IMR-90 (cell line): ENCODE results near the gene SCARB1. TPM values are rescaled to one million over a fixed set of nuclear protein-coding genes. Genes with fewer than 3 reads are reported as not detected.

ENCODE experiments used
- ATAC-seq: fragments of 200-7000 bp; cut with Tn5 transposase; 2 replicates; pipeline ENCODE4 v1.9.1; 2020; ENCODE audit warnings: low read depth, mild to moderate bottlenecking, moderate library complexity
- BruUV-seq: library from RNA; stranded (reverse); fragments of 400-500 nt; replicated peaks from 2 replicates; lab custom pipeline; 2021; lab: Mats Ljungman, UMichigan
- CTCF ChIA-PET: fragments of 300-600 bp; formaldehyde crosslinking; extraction: SDS; loops from one replicate; lab custom pipeline; 2021; ENCODE audit warnings: antibody characterized with exemption; lab: Yijun Ruan, JAX
- POLR2A ChIA-PET: fragments of 300-600 bp; sonication (Branson Sonifier 250); formaldehyde crosslinking; loops from one replicate; lab custom pipeline; 2022; ENCODE audit warnings: antibody characterized with exemption; ENCODE audit not compliant: unreplicated experiment; lab: Charles Lee
- DNase-seq: peaks from one replicate; pipeline ENCODE4 v3.0.0; 2013
- H2AFZ ChIP-seq: replicated peaks from 2 replicates; pipeline ENCODE3; 2013; ENCODE audit warnings: low read length, mild to moderate bottlenecking; ENCODE audit not compliant: poor library complexity
- H2AK5ac ChIP-seq: 2 replicates; pipeline ENCODE4 v1.6.1; 2013; ENCODE audit warnings: low read depth, low read length, inconsistent platforms
- H2AK9ac ChIP-seq: replicated peaks from 2 replicates; pipeline ENCODE3; 2013; ENCODE audit warnings: mild to moderate bottlenecking, low read depth, low read length, moderate library complexity; ENCODE audit not compliant: poor library complexity
- H2BK120ac ChIP-seq: 2 replicates; pipeline ENCODE4 v1.6.1; 2013; ENCODE audit warnings: low read depth, low read length, inconsistent platforms
- H2BK15ac ChIP-seq: 3 replicates; pipeline ENCODE4 v1.6.1; 2013; ENCODE audit warnings: low read depth, low read length, inconsistent platforms
- H2BK20ac ChIP-seq: 2 replicates; pipeline ENCODE4 v1.6.1; 2013; ENCODE audit warnings: low read depth, mild to moderate bottlenecking, inconsistent platforms, low read length, moderate library complexity
- H2BK5ac ChIP-seq: 2 replicates; pipeline ENCODE4 v1.6.1; 2013; ENCODE audit warnings: mild to moderate bottlenecking, low read depth, low read length, inconsistent platforms; ENCODE audit not compliant: poor library complexity, severe bottlenecking
- H3K14ac ChIP-seq: replicated peaks from 2 replicates; pipeline ENCODE4 v1.6.1; 2013; ENCODE audit warnings: low read depth, low read length, inconsistent platforms
- H3K18ac ChIP-seq: 2 replicates; pipeline ENCODE4 v1.6.1; 2013; ENCODE audit warnings: low read depth, low read length, control low read depth
- H3K23ac ChIP-seq: 2 replicates; pipeline ENCODE4 v1.6.1; 2013; ENCODE audit warnings: low read depth, low read length, inconsistent platforms
- H3K27ac ChIP-seq: 2 replicates; pipeline ENCODE4 v1.5.1; 2013; ENCODE audit warnings: mild to moderate bottlenecking, control low read depth, low read length; ENCODE audit not compliant: insufficient read depth
- H3K27me3 ChIP-seq: 2 replicates; pipeline ENCODE4 v1.6.1; 2013; ENCODE audit warnings: low read length; ENCODE audit not compliant: control insufficient read depth, insufficient read depth
- H3K36me3 ChIP-seq: 2 replicates; pipeline ENCODE4 v1.6.1; 2013; ENCODE audit warnings: low read length, mixed read lengths; ENCODE audit not compliant: control insufficient read depth, insufficient read depth
- H3K4ac ChIP-seq: 2 replicates; pipeline ENCODE4 v1.6.1; 2013; ENCODE audit warnings: low read depth, low read length, inconsistent platforms
- H3K4me1 ChIP-seq: 2 replicates; pipeline ENCODE4 v1.6.1; 2013; ENCODE audit warnings: low read length, mixed read lengths; ENCODE audit not compliant: control insufficient read depth, insufficient read depth
- H3K4me2 ChIP-seq: 2 replicates; pipeline ENCODE4 v1.6.1; 2013; ENCODE audit warnings: low read depth, mild to moderate bottlenecking, control low read depth, low read length, moderate library complexity
- H3K4me3 ChIP-seq: 2 replicates; pipeline ENCODE4 v1.5.1; 2013; ENCODE audit warnings: low read depth, mild to moderate bottlenecking, control low read depth, low read length, moderate library complexity; ENCODE audit not compliant: insufficient read depth
- H3K56ac ChIP-seq: 2 replicates; pipeline ENCODE4 v1.6.1; 2013; ENCODE audit warnings: low read length, inconsistent platforms; ENCODE audit not compliant: insufficient read depth; ENCODE audit errors: extremely low read depth
- H3K79me1 ChIP-seq, 2 experiments: 2 replicates each; pipeline ENCODE4 v1.6.1; 2013; ENCODE audit warnings: low read length in 2 of 2, inconsistent platforms in 1 of 2, low read depth in 1 of 2
- H3K9ac ChIP-seq: 2 replicates; pipeline ENCODE4 v1.6.1; 2013; ENCODE audit warnings: low read depth, low read length, control low read depth
- H3K9me1 ChIP-seq: 2 replicates; pipeline ENCODE4 v1.6.1; 2013; ENCODE audit warnings: low read length, inconsistent platforms; ENCODE audit not compliant: insufficient read depth
- H3K9me3 ChIP-seq: 2 replicates; pipeline ENCODE4 v1.6.1; 2013; ENCODE audit warnings: low read length; ENCODE audit not compliant: control insufficient read depth, insufficient read depth
- H4K20me1 ChIP-seq: 2 replicates; pipeline ENCODE4 v1.6.1; 2013; ENCODE audit warnings: low read length, inconsistent platforms; ENCODE audit not compliant: insufficient read depth
- H4K5ac ChIP-seq: 2 replicates; pipeline ENCODE4 v1.6.1; 2013; ENCODE audit warnings: mild to moderate bottlenecking, low read depth, low read length, control low read depth
- H4K8ac ChIP-seq, 2 experiments: 2 replicates each; pipeline ENCODE4 v1.6.1; 2013; ENCODE audit warnings: low read depth in 2 of 2, low read length in 2 of 2, control low read depth in 1 of 2, inconsistent platforms in 1 of 2
- H4K91ac ChIP-seq: 2 replicates; pipeline ENCODE4 v1.6.1; 2013; ENCODE audit warnings: low read depth, low read length, inconsistent platforms; ENCODE audit not compliant: insufficient read depth
- BHLHE40 ChIP-seq: fragments of 150-350 bp; IDR thresholded peaks from 2 replicates; pipeline ENCODE4 v1.6.1; 2016; ENCODE audit warnings: mild to moderate bottlenecking, low read depth, low read length
- CEBPB ChIP-seq: IDR thresholded peaks from 2 replicates; pipeline ENCODE4 v1.6.1; 2012; ENCODE audit warnings: low read depth, low read length, improper control_type of control experiment
- CHD1 ChIP-seq: IDR thresholded peaks from 2 replicates; pipeline ENCODE4 v1.6.1; 2012; ENCODE audit warnings: low read depth, low read length, improper control_type of control experiment
- ELK1 ChIP-seq: fragments of 150-350 bp; IDR thresholded peaks from 2 replicates; pipeline ENCODE4 v1.6.1; 2016; ENCODE audit warnings: low read depth, mild to moderate bottlenecking, low read length, moderate library complexity, borderline replicate concordance
- FOS ChIP-seq: fragments of 150-350 bp; IDR thresholded peaks from 2 replicates; pipeline ENCODE4 v1.6.1; 2016; ENCODE audit warnings: low read depth, low read length
- MAFK ChIP-seq: IDR thresholded peaks from 2 replicates; pipeline ENCODE4 v1.6.1; 2012; ENCODE audit warnings: low read depth, low read length, improper control_type of control experiment
- NFE2L2 ChIP-seq: fragments of 150-350 bp; IDR thresholded peaks from 2 replicates; pipeline ENCODE4 v1.6.1; 2016; ENCODE audit warnings: low read depth, mild to moderate bottlenecking, low read length
- RCOR1 ChIP-seq: IDR thresholded peaks from 2 replicates; pipeline ENCODE4 v1.6.1; 2012; ENCODE audit warnings: mild to moderate bottlenecking, low read length, improper control_type of control experiment; ENCODE audit not compliant: insufficient replicate concordance
- SMC3 ChIP-seq: fragments of 150-350 bp; IDR thresholded peaks from 2 replicates; pipeline ENCODE4 v1.6.1; 2016; ENCODE audit warnings: low read depth, mild to moderate bottlenecking, antibody characterized with exemption, low read length, moderate library complexity
- USF2 ChIP-seq: fragments of 150-350 bp; IDR thresholded peaks from 2 replicates; pipeline ENCODE4 v1.6.1; 2017; ENCODE audit warnings: mild to moderate bottlenecking, antibody characterized with exemption, low read length, low read depth
- WGBS, 2 experiments: methylation state at CpG; one replicate each; pipeline versions ENCODE4 v1.1.5 to v1.1.7; 2013; ENCODE audit warnings: missing lambda C conversion rate in 2 of 2; ENCODE audit not compliant: insufficient read length in 1 of 2; ENCODE audit errors: extremely low coverage in 2 of 2; 5-methylcytosine and 5-hydroxymethylcytosine counted together
- dilution Hi-C: fragments of 300-500 bp; cut with HindIII; formaldehyde crosslinking; loops from one replicate; pipeline ENCODE4 v1.14.3; 2018; ENCODE audit warnings: low sequenced_read_pairs; ENCODE audit not compliant: unreplicated experiment
- in situ Hi-C: fragments of 300-500 bp; cut with MboI; formaldehyde crosslinking; loops from 3 replicates; pipeline ENCODE4 v1.14.3; 2019; ENCODE audit warnings: low sequenced_read_pairs, inconsistent platforms, mixed read lengths
- intact Hi-C: fragments of 100-400 bp; cut with micrococcal nuclease; formaldehyde crosslinking; loops from 2 replicates; pipeline ENCODE4 v1.10.0; 2022
- polyA plus RNA-seq, 3 experiments: library from polyadenylated mRNA; depleted of rRNA; stranded (reverse); fragments of >200 nt; gene quantifications; 2 replicates each; pipeline ENCODE4 v1.2.3, GENCODE V29; 2012; ENCODE audit warnings: low replicate concordance in 1 of 3
- total RNA-seq: library from RNA; depleted of rRNA; stranded (reverse); fragments of >200 nt; gene quantifications from 2 replicates; pipeline ENCODE4 v1.2.3, GENCODE V29; 2012
- TF ChIP-seq, protein P1 (sequence below): conservative IDR thresholded peaks from 2 replicates; pipeline ENCODE4 v1.5.1; 2012; ENCODE audit warnings: mild to moderate bottlenecking, low read depth, low read length, improper control_type of control experiment

The SCARB1 gene
- total and polyA plus RNA-seq, 2 of the 4 experiments (the other 2 are of a cell fraction), result 3.0 to 24.8 TPM

DNA sequence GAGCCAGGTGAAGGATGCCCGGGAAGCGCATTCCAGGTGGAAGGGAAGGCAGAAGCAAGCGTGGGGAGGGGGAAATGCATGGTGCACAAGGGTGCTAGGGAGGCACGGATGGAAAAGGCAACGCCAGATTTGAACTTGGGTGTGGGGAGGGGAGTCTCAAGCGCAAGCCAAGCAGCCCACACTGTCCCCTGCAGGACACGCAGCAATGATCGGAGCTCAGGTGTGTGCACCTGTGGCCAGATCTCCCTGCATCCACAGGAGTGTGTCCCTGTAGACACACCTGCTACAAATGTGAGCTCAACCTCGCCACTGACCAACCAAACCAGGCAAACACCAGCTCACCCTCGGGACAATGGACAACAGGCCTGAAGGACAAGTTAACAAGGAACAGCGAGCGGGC is 63.2 kb downstream of the SCARB1 start:
- TF ChIP-seq CEBPB (no peak), RCOR1 (no peak), USF2 (no peak), BHLHE40 (no peak), FOS (no peak), SMC3 (no peak), CHD1 (no peak), MAFK (no peak), ELK1 (no peak), NFE2L2 (no peak)
- TF ChIP-seq, protein P1, sequence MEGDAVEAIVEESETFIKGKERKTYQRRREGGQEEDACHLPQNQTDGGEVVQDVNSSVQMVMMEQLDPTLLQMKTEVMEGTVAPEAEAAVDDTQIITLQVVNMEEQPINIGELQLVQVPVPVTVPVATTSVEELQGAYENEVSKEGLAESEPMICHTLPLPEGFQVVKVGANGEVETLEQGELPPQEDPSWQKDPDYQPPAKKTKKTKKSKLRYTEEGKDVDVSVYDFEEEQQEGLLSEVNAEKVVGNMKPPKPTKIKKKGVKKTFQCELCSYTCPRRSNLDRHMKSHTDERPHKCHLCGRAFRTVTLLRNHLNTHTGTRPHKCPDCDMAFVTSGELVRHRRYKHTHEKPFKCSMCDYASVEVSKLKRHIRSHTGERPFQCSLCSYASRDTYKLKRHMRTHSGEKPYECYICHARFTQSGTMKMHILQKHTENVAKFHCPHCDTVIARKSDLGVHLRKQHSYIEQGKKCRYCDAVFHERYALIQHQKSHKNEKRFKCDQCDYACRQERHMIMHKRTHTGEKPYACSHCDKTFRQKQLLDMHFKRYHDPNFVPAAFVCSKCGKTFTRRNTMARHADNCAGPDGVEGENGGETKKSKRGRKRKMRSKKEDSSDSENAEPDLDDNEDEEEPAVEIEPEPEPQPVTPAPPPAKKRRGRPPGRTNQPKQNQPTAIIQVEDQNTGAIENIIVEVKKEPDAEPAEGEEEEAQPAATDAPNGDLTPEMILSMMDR, result no peak
- intact Hi-C loops, result no loop called here

More for the DNA sequence above, 63.2 kb downstream of the SCARB1 start:
- no peak overlapping the region for H4K91ac ChIP-seq
- no peak for ATAC-seq
- H3K4me2 ChIP-seq, result no peak overlapping the region
- ChIA-PET CTCF (no interaction called here), POLR2A (no interaction called here)
- no peak overlapping the region for H4K8ac ChIP-seq
- H2BK5ac ChIP-seq, result no peak overlapping the region
- no peaks in the 10 kb centered on the region for H4K20me1 ChIP-seq
- H3K18ac ChIP-seq, result no peak overlapping the region
- peak overlapping the region; percentile 84 for H2AK9ac ChIP-seq
- H3K36me3 ChIP-seq, result no peaks in the 10 kb centered on the region; the same call in 1 of the 2 replicates
- H2BK120ac ChIP-seq, result no peak overlapping the region
- H4K5ac ChIP-seq, result no peak overlapping the region
- H3K9me1 ChIP-seq, result 0 out of 2 replicates have a peak, but pooled peaks cover 6% of the 10 kb centered on the region
- H3K56ac ChIP-seq, result no peak overlapping the region
- no peaks in the 10 kb centered on the region for H3K9me3 ChIP-seq
- no peak overlapping the region for H3K9ac ChIP-seq
- H2AFZ ChIP-seq, result no peak overlapping the region
- H3K4me3 ChIP-seq, result no peak overlapping the region
- no peak overlapping the region for H2BK20ac ChIP-seq
- no peak overlapping the region for H2AK5ac ChIP-seq
- no peaks in the 10 kb centered on the region for H3K27me3 ChIP-seq
- DNase-seq, result no peak
- H3K4me1 ChIP-seq, result no peaks in the 10 kb centered on the region; the same call in 1 of the 2 replicates
- H3K23ac ChIP-seq, result no peak overlapping the region
- WGBS, 2 experiments, result 87% methylated on average over 3 of the region's 12 CpGs; no CpG with 5 or more reads in 1 of the 2 experiments
- H3K79me1 ChIP-seq, result no peaks in the 10 kb centered on the region
- no TSS peak for BruUV-seq
- H2BK15ac ChIP-seq, result no peak overlapping the region
- no peak overlapping the region for H3K4ac ChIP-seq
- dilution Hi-C loops (no loop called here), in situ Hi-C loops (no loop called here)
- H3K27ac ChIP-seq, result no peak overlapping the region
- H3K14ac ChIP-seq, result no peak overlapping the region
